GM21528 (cell line): ENCODE measurements around the gene CEP170B.
"Not testable (repeated sequence)": the region's sequence is repeated elsewhere in the genome, so short reads cannot be mapped to it uniquely, and the experiment has no call there.

Experiments
- ATAC-seq: cut with Tn5 transposase; IDR thresholded peaks from one replicate; pipeline ENCODE4 v1.9.1; 2021; ENCODE audit warnings: mild to moderate bottlenecking, moderate library complexity; ENCODE audit not compliant: unreplicated experiment, low FRiP score

CEP170B gene

DNA sequence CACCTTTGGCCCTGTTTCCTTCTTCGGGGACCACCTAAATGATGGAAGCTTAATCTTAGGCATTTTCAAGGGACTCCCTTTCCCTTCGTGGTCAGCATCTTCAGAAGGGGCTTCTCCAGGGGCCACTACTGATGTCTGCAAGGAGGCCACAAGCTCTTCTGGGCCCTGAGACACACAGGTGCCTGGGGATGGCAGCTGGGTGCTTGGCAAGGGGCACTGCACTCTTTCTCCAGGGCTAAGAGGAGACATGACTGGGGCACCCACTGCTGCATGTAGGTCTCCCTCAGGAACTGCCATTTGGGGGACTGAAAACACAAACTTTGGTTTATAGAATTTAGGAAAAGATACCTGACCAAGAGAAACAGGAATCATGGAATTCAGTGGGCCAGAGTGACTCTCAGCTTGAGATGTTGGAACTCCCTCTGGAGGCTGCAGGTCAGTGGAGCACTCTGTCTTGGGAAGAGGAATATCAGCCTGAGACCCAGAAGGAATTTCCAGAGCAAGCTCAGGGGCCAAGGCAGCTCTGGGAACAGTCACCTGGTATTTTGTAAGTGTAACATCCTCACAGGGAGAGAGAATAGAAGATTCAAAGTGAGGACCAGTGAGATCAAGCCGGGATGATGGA lies 75.6 kb downstream of the CEP170B start:
- no peak for ATAC-seq

DNA sequence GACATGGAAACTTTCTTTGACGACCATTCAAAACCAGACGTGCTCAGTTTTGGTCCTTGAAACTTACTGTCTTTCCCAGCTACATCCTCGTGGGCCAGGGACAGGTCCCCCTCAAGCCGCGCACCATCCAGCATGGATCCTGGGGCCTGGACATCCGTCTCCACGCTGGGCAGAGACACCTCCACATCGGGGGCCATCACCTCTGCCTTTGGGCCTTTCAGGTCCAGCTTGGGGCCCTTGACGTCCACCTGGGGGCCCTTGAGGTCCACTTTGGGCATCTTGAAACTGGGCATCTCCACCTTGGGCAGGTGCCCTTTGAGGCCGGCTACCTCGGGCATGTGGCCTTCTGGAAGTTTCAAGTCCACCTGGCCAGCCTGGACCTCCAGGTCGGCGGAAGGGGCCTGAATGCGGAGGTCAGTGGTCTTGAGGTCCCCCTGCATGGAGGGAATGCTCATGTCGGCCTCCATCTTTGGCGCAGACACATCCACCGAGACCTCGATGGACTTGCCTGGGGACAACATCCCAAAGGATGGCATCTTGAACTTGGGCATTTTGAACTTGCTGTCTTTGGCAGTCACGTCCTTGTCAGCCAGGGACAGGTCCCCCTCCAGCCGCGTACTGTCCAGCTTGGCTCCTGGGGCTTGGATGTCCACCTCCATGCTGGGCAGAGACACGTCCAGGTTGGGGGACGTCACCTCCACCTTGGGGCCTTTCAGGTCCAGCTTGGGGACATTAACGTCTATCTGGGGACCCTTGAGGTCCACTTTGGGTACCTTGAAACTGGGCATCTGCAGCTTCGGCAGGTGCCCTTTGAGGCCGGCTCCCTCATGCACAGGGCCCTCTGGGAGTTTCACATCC lies 76.7 kb downstream of the CEP170B start:
- ATAC-seq, result no peak

DNA sequence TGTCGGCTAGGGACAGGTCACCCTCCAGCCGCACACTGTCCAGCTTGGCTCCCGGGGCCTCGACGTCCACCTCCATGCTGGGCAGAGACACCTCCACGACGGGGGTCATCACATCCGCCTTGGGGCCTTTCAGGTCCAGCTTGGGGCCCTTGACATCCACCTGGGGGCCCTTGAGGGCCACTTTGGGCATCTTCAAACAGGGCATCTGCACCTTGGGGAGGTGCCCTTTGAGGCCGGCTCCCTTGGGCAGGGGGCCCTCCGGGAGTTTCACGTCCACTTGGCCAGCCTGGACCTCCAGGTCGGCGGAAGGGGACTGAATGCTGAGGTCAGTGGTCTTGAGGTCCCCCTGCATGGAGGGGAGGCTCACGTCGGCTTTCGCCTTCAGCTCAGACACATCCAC lies 77.5 kb downstream of the CEP170B start:
- ATAC-seq, result no peak

DNA sequence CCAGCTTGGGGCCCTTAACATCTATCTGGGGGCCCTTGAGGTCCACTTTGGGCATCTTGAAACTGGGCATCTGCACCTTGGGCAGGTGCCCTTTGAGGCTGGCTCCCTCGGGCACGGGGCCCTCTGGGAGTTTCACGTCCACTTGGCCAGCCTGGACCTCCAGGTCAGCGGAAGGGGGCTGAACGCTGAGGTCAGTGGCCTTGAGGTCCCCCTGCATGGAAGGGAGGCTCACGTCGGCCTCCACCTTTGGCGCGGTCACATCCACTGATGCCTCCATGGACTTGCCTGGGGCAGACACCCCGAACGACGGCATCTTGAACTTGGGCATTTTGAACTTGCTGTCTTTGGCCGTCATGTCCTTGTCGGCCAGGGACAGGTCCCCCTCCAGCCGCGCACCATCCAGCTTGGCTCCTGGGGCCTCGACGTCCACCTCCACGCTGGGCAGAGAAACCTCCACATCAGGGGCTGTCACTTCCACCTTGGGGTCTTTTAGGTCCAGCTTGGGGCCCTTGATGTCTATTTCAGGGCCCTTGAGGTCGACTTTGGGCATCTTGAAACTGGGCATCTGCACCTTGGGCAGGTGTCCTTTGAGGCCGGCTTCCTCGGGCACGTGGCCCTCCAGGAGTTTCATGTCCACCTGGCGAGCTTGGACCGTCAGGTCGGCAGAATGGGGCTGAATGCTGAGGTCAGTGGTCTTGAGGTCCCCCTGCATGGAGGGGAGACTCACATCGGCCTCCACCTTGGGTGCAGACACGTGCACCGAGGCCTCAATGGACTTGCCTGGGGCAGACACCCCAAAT lies 78.3 kb downstream of the CEP170B start:
- ATAC-seq, result not testable (repeated sequence)

DNA sequence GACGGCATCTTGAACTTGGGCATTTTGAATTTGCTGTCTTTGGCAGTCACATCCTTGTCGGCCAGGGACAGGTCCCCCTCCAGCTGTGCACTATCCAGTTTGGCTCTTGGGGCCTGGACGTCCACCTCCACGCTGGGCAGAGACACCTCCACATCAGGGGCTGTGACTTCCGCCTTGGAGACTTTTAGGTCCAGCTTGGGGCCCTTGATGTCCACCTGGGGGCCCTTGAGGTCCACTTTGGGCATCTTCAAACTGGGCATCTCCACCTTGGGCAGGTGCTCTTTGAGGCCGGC lies 78.9 kb downstream of the CEP170B start:
- not testable (repeated sequence) for ATAC-seq

DNA sequence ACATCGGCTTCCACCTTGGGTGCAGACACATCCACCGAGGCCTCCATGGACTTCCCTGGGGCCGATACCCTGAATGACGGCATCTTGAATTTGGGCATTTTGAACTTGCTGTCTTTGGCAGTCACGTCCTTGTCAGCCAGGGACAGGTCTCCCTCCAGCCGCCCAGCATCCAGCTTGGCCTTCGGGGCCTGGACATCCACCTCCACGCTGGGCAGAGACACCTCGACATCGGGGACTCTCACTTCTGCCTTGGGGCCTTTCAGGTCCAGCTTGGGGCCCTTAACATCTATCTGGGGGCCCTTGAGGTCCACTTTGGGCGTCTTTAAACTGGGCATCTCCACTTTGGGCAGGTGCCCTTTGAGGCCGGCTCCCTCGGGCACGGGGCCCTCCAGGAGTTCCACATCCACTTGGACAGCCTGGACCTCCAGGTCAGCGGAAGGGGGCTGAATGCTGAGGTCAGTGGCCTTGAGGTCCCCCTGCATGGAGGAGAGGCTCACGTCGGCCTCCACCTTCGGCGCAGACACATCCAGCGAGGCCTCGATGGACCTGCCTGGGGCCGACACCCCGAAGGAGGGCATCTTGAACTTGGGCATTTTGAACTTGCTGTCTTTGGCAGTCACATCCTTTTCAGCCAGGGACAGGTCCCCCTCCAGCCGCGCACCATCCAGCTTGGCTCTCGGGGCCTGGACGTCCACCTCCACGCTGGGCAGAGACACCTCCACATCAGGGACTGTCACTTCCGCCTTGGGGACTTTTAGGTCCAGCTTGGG lies 79.6 kb downstream of the CEP170B start:
- ATAC-seq, result not testable (repeated sequence)

DNA sequence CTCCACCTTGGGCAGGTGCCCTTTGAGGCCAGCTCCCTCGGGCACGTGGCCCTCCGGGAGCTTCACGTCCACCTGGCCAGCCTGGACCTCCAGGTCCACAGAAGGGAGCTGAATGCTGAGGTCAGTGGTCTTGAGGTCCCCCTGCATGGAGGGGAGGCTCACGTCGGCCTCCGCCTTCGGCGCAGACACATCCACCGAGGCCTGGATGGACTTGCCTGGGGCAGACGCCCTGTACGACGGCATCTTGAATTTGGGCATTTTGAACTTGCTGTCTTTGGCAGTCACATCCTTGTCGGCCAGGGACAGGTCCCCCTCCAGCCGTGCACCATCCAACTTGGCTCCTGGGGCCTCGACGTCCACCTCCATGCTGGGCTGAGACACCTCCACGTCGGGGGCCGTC lies 80.2 kb downstream of the CEP170B start:
- ATAC-seq, result not testable (repeated sequence)
